ENCODE results near the gene GXYLT2.

GXYLT2 gene

GRCh38 chr3:72887705-72888545 is at the start of gene GXYLT2:
GXYLT2 (plus strand) TSS chr3:72888046; CDS start chr3:72888234, 188 bp downstream.
- Mint-ChIP-seq H3K4me3 (peak within 1 kb of the TSS; percentile 76), H3K4me1 (ENCODE audit: low read depth) (peaks cover 21% of the 10 kb centered on the region), H3K36me3 (ENCODE audit: low read depth) (no peaks in the 10 kb centered on the region), H3K9me3 (peaks cover 4% of the 10 kb centered on the region), H3K27ac (no peak within 1 kb of the TSS), H3K27me3 (peaks cover 86% of the 10 kb centered on the region)
- peak; percentile 47 for DNase-seq

GRCh38 chr3:72839057-72839456 is 48.8 kb upstream of the GXYLT2 start:
- Mint-ChIP-seq H3K9me3 (no peaks in the 10 kb centered on the region), H3K36me3 (ENCODE audit: low read depth) (peaks cover 77% of the 10 kb centered on the region), H3K4me1 (ENCODE audit: low read depth) (peaks cover 10% of the 10 kb centered on the region), H3K27me3 (no peaks in the 10 kb centered on the region), H3K4me3 (no peak overlapping the region), H3K27ac (no peak overlapping the region)
- DNase-seq: no peak

GRCh38 chr3:72844436-72844993 is 43.3 kb upstream of the GXYLT2 start:
- H3K27ac Mint-ChIP-seq: peak overlapping the region; percentile 79
- peak overlapping the region; percentile 38 for H3K4me3 Mint-ChIP-seq
- H3K36me3 Mint-ChIP-seq (ENCODE audit: low read depth): peaks cover 66% of the 10 kb centered on the region
- H3K9me3 Mint-ChIP-seq: no peaks in the 10 kb centered on the region
- DNase-seq: no peak
- peaks cover 54% of the 10 kb centered on the region for H3K4me1 Mint-ChIP-seq (ENCODE audit: low read depth)
- H3K27me3 Mint-ChIP-seq: no peaks in the 10 kb centered on the region

- Mint-ChIP-seq H3K36me3 (ENCODE audit: low read depth) (peaks cover 55% of the 10 kb centered on the region), H3K9me3 (no peaks in the 10 kb centered on the region), H3K4me1 (ENCODE audit: low read depth) (peaks cover 60% of the 10 kb centered on the region), H3K27ac (no peak overlapping the region), H3K4me3 (peak overlapping the region; percentile 97), H3K27me3 (no peaks in the 10 kb centered on the region)
- DNase-seq: no peak
Measured at GRCh38 chr3:72846166-72846565, 41.7 kb upstream of the GXYLT2 start.

- H3K9me3 Mint-ChIP-seq: no peaks in the 10 kb centered on the region
- no peak for DNase-seq
- peaks cover 44% of the 10 kb centered on the region for H3K36me3 Mint-ChIP-seq (ENCODE audit: low read depth)
- peak overlapping the region; percentile 97 for H3K4me3 Mint-ChIP-seq
- peaks cover 63% of the 10 kb centered on the region for H3K4me1 Mint-ChIP-seq (ENCODE audit: low read depth)
- H3K27ac Mint-ChIP-seq: peak overlapping the region; percentile 96
- H3K27me3 Mint-ChIP-seq: no peaks in the 10 kb centered on the region
Measured at GRCh38 chr3:72847282-72847681, 40.6 kb upstream of the GXYLT2 start.

- no peaks in the 10 kb centered on the region for H3K9me3 Mint-ChIP-seq
- peak; percentile 95 for DNase-seq
- H3K27ac Mint-ChIP-seq: peak within 1 kb of the TSS; percentile 96
- H3K4me3 Mint-ChIP-seq: peak within 1 kb of the TSS; percentile 97
- H3K27me3 Mint-ChIP-seq: no peaks in the 10 kb centered on the region
- peaks cover 63% of the 10 kb centered on the region for H3K4me1 Mint-ChIP-seq (ENCODE audit: low read depth)
- H3K36me3 Mint-ChIP-seq (ENCODE audit: low read depth): peaks cover 40% of the 10 kb centered on the region
Measured at GRCh38 chr3:72847751-72848702, 39.8 kb upstream of the GXYLT2 start, which contains the start of gene SHQ1. SHQ1 (minus strand) TSS chr3:72848445; CDS start chr3:72848340, 105 bp downstream.

GRCh38 chr3:72848703-72849081 is 39.2 kb upstream of the GXYLT2 start:
- no peaks in the 10 kb centered on the region for H3K9me3 Mint-ChIP-seq
- H3K36me3 Mint-ChIP-seq (ENCODE audit: low read depth): peaks cover 34% of the 10 kb centered on the region
- DNase-seq: no peak
- H3K27me3 Mint-ChIP-seq: no peaks in the 10 kb centered on the region
- peaks cover 60% of the 10 kb centered on the region for H3K4me1 Mint-ChIP-seq (ENCODE audit: low read depth)
- peak overlapping the region; percentile 96 for H3K27ac Mint-ChIP-seq
- H3K4me3 Mint-ChIP-seq: peak overlapping the region; percentile 97

GRCh38 chr3:72855001-72855400 is 32.8 kb upstream of the GXYLT2 start:
- peaks cover 5% of the 10 kb centered on the region for H3K4me1 Mint-ChIP-seq (ENCODE audit: low read depth)
- no peak overlapping the region for H3K27ac Mint-ChIP-seq
- peaks cover 6% of the 10 kb centered on the region for H3K27me3 Mint-ChIP-seq
- no peak for DNase-seq
- H3K9me3 Mint-ChIP-seq: no peaks in the 10 kb centered on the region
- no peak overlapping the region for H3K4me3 Mint-ChIP-seq
- no peaks in the 10 kb centered on the region for H3K36me3 Mint-ChIP-seq (ENCODE audit: low read depth)

- peaks cover 5% of the 10 kb centered on the region for H3K27me3 Mint-ChIP-seq
- H3K9me3 Mint-ChIP-seq: no peaks in the 10 kb centered on the region
- H3K4me3 Mint-ChIP-seq: no peak overlapping the region
- no peak overlapping the region for H3K27ac Mint-ChIP-seq
- H3K4me1 Mint-ChIP-seq (ENCODE audit: low read depth): no peaks in the 10 kb centered on the region
- H3K36me3 Mint-ChIP-seq (ENCODE audit: low read depth): no peaks in the 10 kb centered on the region
- DNase-seq: no peak
Measured at GRCh38 chr3:72860053-72860452, 27.8 kb upstream of the GXYLT2 start.

- no peaks in the 10 kb centered on the region for H3K9me3 Mint-ChIP-seq
- no peak for DNase-seq
- H3K4me1 Mint-ChIP-seq (ENCODE audit: low read depth): no peaks in the 10 kb centered on the region
- no peaks in the 10 kb centered on the region for H3K27me3 Mint-ChIP-seq
- H3K27ac Mint-ChIP-seq: no peak overlapping the region
- no peaks in the 10 kb centered on the region for H3K36me3 Mint-ChIP-seq (ENCODE audit: low read depth)
- no peak overlapping the region for H3K4me3 Mint-ChIP-seq
Measured at GRCh38 chr3:72860846-72861245, 27.0 kb upstream of the GXYLT2 start.

GRCh38 chr3:72862314-72863090 is 25.3 kb upstream of the GXYLT2 start:
- no peak overlapping the region for H3K4me3 Mint-ChIP-seq
- H3K4me1 Mint-ChIP-seq (ENCODE audit: low read depth): no peaks in the 10 kb centered on the region
- H3K27me3 Mint-ChIP-seq: no peaks in the 10 kb centered on the region
- H3K9me3 Mint-ChIP-seq: no peaks in the 10 kb centered on the region
- H3K27ac Mint-ChIP-seq: no peak overlapping the region
- H3K36me3 Mint-ChIP-seq (ENCODE audit: low read depth): no peaks in the 10 kb centered on the region
- DNase-seq: no peak

- H3K27me3 Mint-ChIP-seq: peaks cover 8% of the 10 kb centered on the region
- no peaks in the 10 kb centered on the region for H3K4me1 Mint-ChIP-seq (ENCODE audit: low read depth)
- no peak overlapping the region for H3K4me3 Mint-ChIP-seq
- DNase-seq: no peak
- H3K9me3 Mint-ChIP-seq: no peaks in the 10 kb centered on the region
- no peaks in the 10 kb centered on the region for H3K36me3 Mint-ChIP-seq (ENCODE audit: low read depth)
- H3K27ac Mint-ChIP-seq: no peak overlapping the region
Measured at GRCh38 chr3:72872183-72872582, 15.7 kb upstream of the GXYLT2 start.

GRCh38 chr3:72887343-72887704 is 522 bp upstream of the GXYLT2 start:
- DNase-seq: no peak
- Mint-ChIP-seq H3K36me3 (ENCODE audit: low read depth) (no peaks in the 10 kb centered on the region), H3K4me1 (ENCODE audit: low read depth) (peaks cover 21% of the 10 kb centered on the region), H3K27me3 (peaks cover 81% of the 10 kb centered on the region), H3K9me3 (peaks cover 4% of the 10 kb centered on the region), H3K4me3 (peak overlapping the region; percentile 76), H3K27ac (no peak overlapping the region)
